NCI-H1417 treated with DMSO at 0.1 percent for 48 hours (cell line): ENCODE measurements around the gene CDH18.
"Not testable (repeated sequence)": the region's sequence is repeated elsewhere in the genome, so short reads cannot be mapped to it uniquely, and the experiment has no call there.

Experiments used
- DNase-seq: peaks from one replicate; lab custom pipeline; 2025; lab: John Stamatoyannopoulos, UW

The CDH18 gene

GRCh38 chr5:19859020-19859419, 129.0 kb downstream of the CDH18 start:
- DNase-seq, result no peak

- no peak for DNase-seq
Measured at GRCh38 chr5:19855931-19856330, 132.1 kb downstream of the CDH18 start.

DNA sequence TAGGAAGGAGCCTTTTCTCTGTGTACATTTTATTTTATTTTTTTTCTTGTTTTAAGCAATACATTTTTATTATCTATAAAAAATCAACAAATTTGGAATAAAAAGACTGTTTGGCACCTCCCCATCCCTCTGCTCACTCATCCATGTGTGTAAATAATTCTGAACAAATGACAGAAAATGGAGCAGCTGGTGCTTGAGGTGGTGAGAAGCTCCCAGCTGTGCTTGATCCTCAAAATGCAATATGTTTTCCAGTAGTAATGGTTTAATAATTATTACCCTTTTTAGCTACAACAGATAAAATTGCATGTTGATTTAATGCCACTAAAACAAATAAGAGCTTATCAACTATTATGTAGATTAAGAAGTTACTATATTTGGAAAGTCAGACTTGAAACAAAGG, 132.5 kb downstream of the CDH18 start:
- peak; percentile 66 for DNase-seq

DNA sequence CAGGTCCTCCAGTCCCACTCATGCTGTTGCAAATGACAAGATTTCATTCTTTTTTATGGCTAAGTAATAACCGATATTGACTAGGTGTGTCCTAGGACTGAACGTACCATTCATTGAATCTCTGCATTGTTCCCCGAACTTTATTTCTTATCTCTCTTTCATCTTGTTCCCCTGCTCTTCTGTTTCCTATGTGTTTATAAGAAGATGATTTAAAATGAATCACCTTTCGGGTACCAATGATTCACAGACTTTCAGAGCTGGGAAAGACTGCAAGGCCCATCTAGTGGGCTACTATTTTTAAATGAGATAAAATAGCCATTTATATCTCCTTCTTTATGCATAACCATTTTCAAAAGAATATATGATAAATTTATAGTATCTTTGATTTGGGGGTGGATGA, 133.0 kb downstream of the CDH18 start:
- no peak for DNase-seq

DNA sequence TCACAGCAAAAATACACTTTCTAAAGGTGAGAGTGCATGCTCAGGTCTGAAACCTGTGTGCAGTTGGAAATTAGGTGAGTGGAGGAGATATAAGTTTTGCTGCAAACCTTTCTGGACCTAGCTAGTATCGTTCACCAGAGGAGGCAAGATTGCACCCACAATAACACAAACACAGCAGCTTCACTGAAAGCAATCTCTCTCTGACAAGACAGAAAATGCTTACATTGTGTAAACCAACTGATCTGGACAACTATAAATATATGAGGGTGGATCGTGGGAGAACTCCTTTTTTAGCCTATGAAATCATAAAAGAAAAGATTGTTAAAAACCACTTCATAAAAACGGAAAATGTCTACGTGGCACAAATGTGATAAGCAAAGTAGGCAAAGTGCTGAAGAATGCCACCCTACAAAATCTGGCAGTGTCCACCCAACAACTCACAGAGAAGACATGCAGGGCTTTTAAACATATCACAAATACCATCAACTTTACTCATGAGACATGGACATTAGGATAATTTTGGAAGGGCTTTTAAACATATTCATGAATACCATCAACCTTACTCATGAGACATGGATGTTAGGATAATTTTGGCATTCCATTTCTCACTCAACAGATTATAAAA, 134.3 kb downstream of the CDH18 start:
- no peak for DNase-seq

- no peak for DNase-seq
Measured at GRCh38 chr5:19837536-19838174, 150.3 kb downstream of the CDH18 start.

- DNase-seq, result no peak
Measured at GRCh38 chr5:19835442-19835841, 152.6 kb downstream of the CDH18 start.

DNA sequence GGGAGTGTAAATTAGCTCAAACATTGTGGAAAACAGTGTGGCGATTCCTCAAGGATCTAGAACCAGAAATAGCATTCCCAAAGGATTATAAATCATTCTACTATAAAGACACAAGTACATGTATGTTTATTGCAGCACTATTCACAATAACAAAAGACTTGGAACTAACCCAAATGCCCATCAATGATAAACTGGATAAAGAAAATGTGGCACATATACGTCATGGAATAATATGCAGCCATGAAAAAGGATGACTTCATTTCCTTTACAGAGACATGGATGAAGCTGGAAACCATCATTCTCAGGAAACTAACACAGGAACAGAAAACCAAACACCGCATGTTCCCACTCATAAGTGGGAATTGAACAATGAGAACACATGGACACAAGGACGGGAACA, 175.3 kb downstream of the CDH18 start:
- not testable (repeated sequence) for DNase-seq

DNA sequence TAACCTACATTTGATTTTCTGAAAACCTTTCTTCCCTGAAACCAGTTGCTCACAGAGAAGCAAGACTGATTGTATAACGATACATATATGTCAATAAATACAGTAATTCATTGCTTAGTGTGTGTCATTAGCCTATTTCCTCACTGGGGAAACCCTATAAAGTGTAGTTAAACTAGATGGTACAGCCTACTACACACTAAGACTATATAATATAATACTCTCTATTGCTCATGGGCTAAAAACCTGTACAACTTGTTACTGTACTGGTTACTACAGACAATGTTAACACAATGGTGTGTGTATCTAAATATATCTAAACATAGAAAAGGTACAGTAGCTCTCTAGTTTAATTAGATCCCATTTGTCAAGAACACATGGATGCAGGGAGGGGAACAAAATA, 181.2 kb downstream of the CDH18 start:
- DNase-seq, result no peak

GRCh38 chr5:19802686-19803085, 185.3 kb downstream of the CDH18 start:
- DNase-seq, result no peak

GRCh38 chr5:19795218-19795617, 192.8 kb downstream of the CDH18 start:
- DNase-seq, result no peak

- no peak for DNase-seq
Measured at GRCh38 chr5:19790829-19791466, 197.1 kb downstream of the CDH18 start.

DNA sequence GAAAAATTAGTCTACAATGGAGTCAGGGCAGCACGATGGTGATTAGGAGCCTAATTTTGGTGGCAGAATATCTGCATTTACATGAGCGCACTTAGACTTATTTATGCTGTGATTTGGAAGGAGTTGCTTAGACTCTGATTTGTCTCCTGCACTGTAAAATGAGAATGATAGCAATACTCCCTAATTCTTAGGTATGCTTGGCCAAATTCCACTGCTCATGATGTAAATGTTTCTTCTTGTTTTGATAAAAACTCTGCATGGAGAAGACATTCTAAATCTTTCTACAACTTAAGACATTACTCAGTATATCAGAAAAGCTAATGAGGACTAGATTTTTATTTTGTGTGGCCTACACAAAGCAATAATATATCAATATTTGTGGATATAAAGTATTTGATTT, 205.4 kb downstream of the CDH18 start:
- no peak for DNase-seq

GRCh38 chr5:19777363-19777762, 210.6 kb downstream of the CDH18 start:
- DNase-seq, result no peak

- not testable (repeated sequence) for DNase-seq
Measured at GRCh38 chr5:19776886-19777285, 211.1 kb downstream of the CDH18 start.

DNA sequence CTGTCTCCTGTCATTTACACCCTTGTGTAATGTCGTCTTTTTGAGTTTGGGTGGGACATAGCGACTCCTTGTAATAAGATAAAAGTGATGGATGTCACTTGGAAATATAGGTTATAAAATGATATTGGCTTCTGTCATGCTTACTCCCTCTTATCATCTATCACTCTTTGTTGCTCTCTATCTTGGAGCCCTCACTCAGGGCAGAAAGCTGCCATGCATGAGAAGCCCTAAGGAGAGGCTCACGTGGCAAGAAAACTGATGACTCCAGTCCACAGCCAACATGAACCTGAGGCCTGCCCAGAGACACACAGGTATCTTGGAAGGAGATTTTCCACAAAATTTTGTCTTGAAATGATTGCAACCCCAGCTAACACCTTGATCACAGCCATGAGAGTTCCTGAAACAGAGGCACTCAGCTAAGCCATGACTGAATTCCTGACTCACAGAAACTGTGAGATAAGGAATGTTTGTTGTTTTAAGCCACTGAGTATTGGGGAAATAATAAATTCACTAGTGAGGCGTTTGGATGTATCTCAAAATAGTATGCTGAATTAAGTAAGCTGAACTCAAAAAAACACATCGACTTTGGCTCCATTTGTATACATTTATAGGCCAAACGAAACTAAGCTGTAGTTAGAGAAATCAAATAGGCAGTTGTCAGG, 216.7 kb downstream of the CDH18 start:
- DNase-seq, result no peak

DNA sequence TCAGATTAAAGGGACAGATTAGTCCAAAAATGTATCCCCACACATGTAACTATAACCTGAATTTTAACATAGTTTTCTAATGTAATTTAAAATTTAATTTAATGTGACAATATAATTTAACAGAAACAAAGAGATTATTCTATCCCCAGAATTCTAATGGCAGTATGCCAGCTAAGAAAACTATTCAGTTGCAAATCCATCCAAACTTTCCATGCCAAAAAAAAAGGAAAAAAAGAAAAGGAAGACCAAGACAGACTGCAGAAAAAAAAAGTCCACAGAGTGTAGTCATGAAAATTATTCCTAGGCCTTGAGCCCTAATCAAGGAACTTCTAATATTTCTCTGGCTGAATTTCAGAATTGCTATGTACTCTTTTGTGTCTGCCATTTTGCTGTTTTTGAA, 217.6 kb downstream of the CDH18 start:
- DNase-seq, result no peak

- no peak for DNase-seq
Measured at GRCh38 chr5:19767987-19768386, 220.0 kb downstream of the CDH18 start.

DNA sequence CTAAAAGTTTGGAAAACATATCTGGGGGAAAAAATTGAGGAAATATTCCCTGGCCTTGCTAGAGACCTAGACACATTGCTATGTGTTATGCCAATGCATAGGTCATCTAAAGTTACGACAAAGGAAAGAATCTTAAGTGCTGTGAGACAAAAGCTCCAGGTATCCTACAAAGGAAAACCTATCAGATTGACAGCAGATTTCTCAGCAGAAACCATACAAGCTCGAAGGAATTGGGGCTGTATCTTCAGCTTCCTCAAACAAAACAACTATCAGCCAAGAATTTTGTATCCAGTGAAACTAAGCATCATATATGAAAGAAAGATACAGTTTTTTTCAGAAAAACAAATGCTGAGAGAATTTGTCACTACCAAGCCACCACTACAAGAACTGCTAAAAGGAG, 234.4 kb downstream of the CDH18 start:
- no peak for DNase-seq

DNA sequence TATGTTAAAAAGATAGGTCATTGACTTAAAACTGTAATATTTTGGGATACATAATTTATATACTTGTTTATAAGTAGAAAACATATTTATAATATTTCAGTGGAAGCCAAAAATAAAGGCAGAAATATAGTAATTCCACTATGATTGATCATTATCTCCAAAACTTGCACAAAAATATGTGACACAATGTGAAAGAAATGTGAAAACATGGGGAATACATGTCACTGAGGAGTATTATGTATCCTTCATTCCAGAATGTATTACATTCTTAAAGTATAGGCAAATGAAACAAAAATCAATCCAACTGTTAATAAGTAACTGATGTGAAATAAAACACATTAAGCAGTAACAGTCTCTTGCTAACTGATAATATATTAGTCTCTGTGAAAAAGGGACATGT, 236.7 kb downstream of the CDH18 start:
- DNase-seq, result no peak

DNA sequence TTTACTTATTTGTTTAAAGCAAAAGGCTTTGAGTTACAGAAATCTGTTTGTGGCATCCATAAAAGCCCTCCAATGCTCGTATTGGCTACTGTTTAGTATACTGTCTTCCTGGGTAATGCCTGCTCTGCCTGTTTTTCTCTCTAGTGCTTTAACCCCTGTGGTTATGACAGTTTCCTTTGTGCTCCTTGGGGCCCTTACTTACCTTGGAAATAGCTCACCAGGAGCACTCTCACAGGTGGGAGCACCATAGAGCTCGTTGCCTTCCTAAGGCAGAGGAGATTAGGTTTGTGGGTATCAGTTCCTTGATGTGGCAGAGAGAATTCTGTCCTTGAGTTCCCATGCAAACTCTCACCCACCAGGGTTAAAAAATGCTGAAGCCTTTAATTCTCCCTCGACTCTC, 242.8 kb downstream of the CDH18 start:
- no peak for DNase-seq

- DNase-seq, result peak; percentile 16
Measured at GRCh38 chr5:19739671-19740070, 248.3 kb downstream of the CDH18 start.

DNA sequence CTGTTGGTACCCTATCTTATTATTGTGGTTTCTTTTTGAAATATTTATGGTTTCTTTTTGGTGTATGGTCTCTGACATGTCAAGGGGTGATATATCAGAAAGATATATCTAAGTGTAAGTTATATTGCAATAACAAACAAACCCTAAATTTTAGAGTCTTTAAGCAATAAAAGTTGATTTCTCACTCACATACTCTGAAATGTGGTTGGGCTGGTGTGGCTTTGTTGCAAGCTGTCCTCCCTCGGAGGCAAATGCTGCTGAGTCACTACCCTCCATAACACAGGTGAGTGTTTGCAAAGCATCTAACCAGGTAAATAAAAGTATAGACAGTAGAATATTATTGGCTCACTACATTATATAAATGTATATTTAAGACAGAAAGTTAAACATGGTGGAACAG, 253.2 kb downstream of the CDH18 start:
- no peak for DNase-seq
